ENCODE results near the gene ATG10. TPM values are rescaled to one million over a fixed set of nuclear protein-coding genes. Genes with fewer than 3 reads are reported as not detected.
A peak's percentile ranks its signal among the peaks of the same experiment; 100 is the strongest.

ATG10 gene
- total RNA-seq, 2 experiments from 2014 or later: 7.2 to 8.0 TPM

DNA sequence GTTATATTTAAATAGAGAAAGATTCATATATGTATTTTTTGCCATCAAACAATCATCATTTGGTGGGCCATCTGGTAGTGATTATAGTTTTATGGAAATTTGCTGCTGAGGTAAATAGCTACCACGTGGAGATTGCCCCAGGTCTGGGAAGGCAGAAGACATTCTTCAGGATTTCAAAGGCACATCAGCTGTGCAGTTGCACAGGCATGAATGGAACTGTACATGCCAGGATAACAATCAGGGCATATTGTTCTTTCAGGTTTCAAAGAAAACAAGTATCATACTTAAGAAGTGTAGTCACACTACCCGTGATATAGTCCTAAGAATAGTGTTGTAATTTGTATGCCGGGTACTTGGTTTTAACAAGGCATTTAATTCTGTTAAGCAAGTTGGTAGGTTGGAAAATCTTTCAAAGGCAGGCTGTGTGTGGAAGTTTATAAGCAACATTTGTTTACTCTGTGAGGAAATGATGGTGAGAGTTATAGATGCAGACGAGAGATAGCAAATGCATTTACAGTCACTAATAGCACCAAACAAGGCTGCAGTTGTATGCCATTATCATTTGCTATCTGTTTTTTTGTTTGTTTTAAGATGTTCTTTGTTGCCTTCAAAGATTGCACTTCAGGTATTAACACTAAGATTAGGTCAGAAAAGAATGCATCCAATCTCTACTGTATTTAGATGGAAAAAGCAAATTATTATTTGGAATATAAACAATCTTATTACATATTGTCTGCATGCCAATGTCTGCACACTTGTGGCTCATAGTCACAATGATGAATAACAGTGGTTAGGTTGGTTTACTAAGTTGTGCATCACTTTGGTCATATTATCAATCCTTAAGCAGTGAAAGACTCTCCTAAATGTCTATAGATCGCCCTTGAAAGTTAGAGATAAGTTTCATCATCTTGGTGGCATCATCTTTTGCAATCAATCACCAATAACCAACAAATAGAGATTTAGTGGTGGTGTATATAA lies 251.1 kb downstream of the ATG10 start:
- CTCF ChIA-PET: interaction anchor here (0.6 kb wide), 1 partner anchor 146 kb away, joined by 3 read pairs; no protein-coding TSS in a partner anchor
- Mint-ChIP-seq H3K27ac (no peak overlapping the region), H3K27me3 (ENCODE audit: low read depth) (no peaks in the 10 kb centered on the region), H3K9me3 (no peaks in the 10 kb centered on the region), H3K36me3 (ENCODE audit: low read depth) (no peaks in the 10 kb centered on the region), H3K4me1 (ENCODE audit: low read depth) (peaks cover 3% of the 10 kb centered on the region), H3K4me3 (no peak overlapping the region)
- intact Hi-C loops (cut with micrococcal nuclease): no loop called here
- no peak for DNase-seq

DNA sequence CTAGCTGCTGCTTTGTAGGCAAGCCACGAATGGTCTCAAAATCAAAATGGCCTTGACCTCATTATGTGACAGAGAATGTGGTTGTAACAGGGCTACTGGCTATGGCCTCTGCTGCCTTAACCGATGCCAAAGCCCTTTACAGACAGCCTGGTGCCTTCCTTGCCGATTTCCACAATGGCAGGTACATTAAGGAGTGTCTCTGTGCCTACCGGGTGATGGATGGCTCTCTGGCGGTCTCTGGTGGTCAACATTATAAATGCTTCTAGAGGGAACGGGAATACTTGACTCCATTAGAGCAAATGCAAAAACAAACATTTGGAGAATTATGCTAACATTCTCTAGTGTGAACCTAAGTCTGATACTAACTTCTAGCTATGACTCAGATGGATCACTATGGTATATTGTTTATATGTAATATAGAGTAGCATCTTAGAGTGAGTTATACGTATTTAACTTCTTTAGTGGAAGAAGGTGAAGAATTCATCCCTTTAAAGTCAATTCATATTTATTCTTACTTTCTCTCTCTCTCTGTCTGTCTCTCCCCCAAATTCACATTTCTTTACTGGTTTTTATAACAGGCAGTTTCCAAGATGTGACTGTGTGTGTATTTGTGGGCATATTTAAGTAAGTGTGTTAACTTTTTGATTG lies 253.8 kb downstream of the ATG10 start:
- CTCF ChIA-PET: interaction anchor here (0.7 to 2.3 kb wide), 23 partner anchors 9 to 1254 kb away, joined by 3 to 10 read pairs (median 4); no protein-coding TSS in a partner anchor
- no peaks in the 10 kb centered on the region for H3K36me3 Mint-ChIP-seq (ENCODE audit: low read depth)
- H3K4me1 Mint-ChIP-seq (ENCODE audit: low read depth): peaks cover 3% of the 10 kb centered on the region
- H3K4me3 Mint-ChIP-seq: no peak overlapping the region
- peak; percentile 79 for DNase-seq
- no peaks in the 10 kb centered on the region for H3K9me3 Mint-ChIP-seq
- intact Hi-C loops (cut with micrococcal nuclease): loop anchor here (1.0 to 5.0 kb wide), 10 partner anchors 51 to 925 kb away; partner anchors contain the start of gene ZCCHC9
- H3K27ac Mint-ChIP-seq: no peak overlapping the region
- H3K27me3 Mint-ChIP-seq (ENCODE audit: low read depth): no peaks in the 10 kb centered on the region

DNA sequence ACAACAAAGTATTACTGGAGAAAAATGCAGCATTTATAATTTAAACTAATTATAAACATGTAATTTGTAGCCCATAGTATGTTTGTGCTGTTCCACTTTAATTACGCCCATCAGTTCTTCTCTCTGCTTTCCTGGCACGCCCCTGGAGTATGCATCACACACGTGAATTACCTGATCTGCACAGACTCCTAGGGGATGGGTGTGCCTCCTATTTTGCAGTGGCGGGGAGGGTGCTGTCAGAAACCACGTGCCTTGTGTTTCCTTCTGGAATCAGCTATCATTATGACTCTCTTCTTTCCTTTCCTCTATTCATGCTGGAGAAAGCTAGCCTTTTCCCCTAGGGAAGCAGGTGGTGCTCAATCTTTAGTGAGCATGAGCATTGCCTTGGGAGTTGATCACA lies 263.1 kb downstream of the ATG10 start:
- Mint-ChIP-seq H3K27me3 (ENCODE audit: low read depth) (no peaks in the 10 kb centered on the region), H3K4me1 (ENCODE audit: low read depth) (no peaks in the 10 kb centered on the region), H3K27ac (no peak overlapping the region), H3K4me3 (no peak overlapping the region), H3K36me3 (ENCODE audit: low read depth) (no peaks in the 10 kb centered on the region), H3K9me3 (no peaks in the 10 kb centered on the region)
- DNase-seq: no peak
- CTCF ChIA-PET: interaction anchor here (1.3 kb wide), 1 partner anchor 9 kb away, joined by 4 read pairs; no protein-coding TSS in a partner anchor
- intact Hi-C loops (cut with micrococcal nuclease): no loop called here

DNA sequence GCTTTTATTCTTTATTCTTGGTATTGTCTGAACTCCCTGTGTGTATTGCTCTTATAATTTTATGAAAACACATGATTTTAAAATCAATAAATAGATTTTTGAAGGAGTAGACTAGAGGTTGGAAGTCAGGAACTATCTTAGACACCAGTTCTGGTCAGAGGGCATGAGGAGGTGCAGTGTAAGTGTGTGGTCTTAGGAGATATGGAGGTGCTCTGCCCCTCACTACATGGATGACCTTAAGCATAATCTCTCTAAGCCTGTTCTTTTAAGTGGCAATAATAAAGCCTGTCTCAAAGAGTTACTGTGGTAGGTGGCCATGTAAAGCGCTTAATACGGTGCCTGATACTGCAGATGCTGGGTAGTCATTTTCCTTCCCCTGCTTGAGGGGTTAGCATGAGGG lies 272.3 kb downstream of the ATG10 start:
- CTCF ChIA-PET: no interaction called here
- intact Hi-C loops (cut with micrococcal nuclease): no loop called here
- Mint-ChIP-seq H3K27ac (no peak overlapping the region), H3K4me1 (ENCODE audit: low read depth) (no peaks in the 10 kb centered on the region), H3K36me3 (ENCODE audit: low read depth) (peaks cover 7% of the 10 kb centered on the region), H3K4me3 (no peak overlapping the region), H3K27me3 (ENCODE audit: low read depth) (no peaks in the 10 kb centered on the region), H3K9me3 (peaks cover 10% of the 10 kb centered on the region)
- no peak for DNase-seq

DNA sequence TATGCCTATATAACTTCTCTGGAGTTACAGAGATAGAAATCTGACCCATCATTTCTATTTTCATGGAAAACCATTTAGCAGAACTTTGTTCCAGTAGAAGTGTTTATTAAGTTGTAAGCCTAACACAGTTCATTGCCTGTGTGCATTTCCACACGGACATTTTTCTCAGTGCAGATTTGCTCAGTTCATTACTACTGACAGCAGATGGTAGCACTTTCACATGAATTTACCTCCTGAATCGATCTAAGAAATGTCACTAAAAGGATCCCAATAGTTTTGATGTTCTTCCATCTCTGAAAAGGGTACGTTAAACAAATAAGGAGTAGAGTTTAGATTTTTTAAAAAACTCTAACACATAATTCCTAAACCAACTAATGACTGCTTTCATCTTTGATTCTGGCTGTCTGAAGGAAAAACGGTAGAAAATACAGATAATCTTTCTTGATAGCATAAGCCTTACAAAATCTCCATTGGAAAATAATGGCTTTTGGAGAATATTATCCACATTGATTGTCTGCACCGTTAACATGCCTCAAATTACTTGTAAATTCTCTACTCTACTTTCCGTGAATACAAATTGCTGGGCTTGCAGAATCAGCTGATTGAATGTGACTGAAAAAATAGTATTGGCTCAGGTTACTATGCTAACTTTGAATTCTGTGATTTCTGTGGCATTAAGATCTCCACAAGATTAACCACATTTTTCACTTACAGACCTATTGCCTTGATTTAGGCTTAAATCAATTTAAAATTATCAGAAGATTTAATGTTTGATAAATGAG lies 273.2 kb downstream of the ATG10 start:
- Mint-ChIP-seq H3K9me3 (peaks cover 10% of the 10 kb centered on the region), H3K4me1 (ENCODE audit: low read depth) (no peaks in the 10 kb centered on the region), H3K27me3 (ENCODE audit: low read depth) (no peaks in the 10 kb centered on the region), H3K27ac (no peak overlapping the region), H3K4me3 (no peak overlapping the region), H3K36me3 (ENCODE audit: low read depth) (peaks cover 7% of the 10 kb centered on the region)
- DNase-seq: no peak
- intact Hi-C loops (cut with micrococcal nuclease): no loop called here
- CTCF ChIA-PET: no interaction called here

DNA sequence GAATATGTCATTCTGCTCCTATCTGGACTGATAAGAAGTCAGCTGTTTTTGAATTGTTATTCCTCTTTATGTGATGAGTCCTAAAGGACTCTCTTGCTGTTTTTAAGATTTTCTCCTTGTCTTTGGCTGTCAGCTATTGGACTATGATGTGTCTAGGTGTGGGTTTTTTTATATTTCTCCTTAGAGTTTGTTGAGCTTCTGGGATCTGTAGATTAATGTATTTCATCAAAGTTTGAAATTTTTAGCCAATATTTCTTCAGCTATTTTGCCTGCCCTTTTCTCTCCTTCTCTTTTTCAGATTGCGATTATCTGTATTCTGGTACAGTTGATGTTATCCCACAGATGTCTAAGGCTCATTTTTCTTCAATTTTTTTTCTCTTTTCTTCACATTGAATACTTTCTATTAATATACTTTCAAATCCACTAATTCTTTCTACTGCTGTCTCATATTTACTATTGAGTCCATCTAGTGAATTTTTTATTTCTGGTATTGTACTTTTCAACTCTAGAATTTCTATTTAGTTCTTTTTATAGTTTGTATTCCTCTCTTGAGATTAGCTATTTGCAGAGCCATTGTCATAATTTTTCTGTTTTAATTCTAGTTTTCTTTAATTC lies 275.2 kb downstream of the ATG10 start:
- CTCF ChIA-PET: interaction anchor here (0.6 to 1.4 kb wide), 3 partner anchors 10 to 649 kb away, joined by 3 to 4 read pairs (median 4); no protein-coding TSS in a partner anchor
- intact Hi-C loops (cut with micrococcal nuclease): no loop called here
- H3K27ac Mint-ChIP-seq: no peak overlapping the region

DNA sequence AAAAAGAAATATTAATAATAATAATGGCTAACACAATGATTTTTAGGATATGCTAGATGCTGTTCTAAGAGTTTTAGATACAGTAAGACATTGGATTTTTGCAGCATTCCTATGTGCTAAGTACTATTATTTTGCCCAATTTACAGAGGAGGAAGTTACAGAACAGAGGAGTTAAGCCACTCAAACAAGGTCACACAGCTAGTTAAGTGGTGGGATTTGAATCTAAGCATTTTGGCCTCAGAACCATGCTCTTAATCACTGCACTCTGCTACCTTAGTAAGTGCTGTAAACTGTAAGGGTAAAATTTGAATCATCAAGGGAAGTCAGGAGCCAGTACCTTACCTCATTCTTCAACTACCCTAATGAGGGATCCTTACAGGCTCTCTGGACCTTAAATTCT lies 280.9 kb downstream of the ATG10 start:
- Mint-ChIP-seq H3K27me3 (ENCODE audit: low read depth) (no peaks in the 10 kb centered on the region), H3K9me3 (peaks cover 4% of the 10 kb centered on the region), H3K27ac (no peak overlapping the region), H3K4me3 (no peak overlapping the region), H3K4me1 (ENCODE audit: low read depth) (peaks cover 1% of the 10 kb centered on the region), H3K36me3 (ENCODE audit: low read depth) (peaks cover 3% of the 10 kb centered on the region)
- intact Hi-C loops (cut with micrococcal nuclease): no loop called here
- CTCF ChIA-PET: no interaction called here
- DNase-seq: no peak

More for the DNA sequence above, 275.2 kb downstream of the ATG10 start:
- no peaks in the 10 kb centered on the region for H3K4me1 Mint-ChIP-seq (ENCODE audit: low read depth)
- no peak overlapping the region for H3K4me3 Mint-ChIP-seq
- H3K27me3 Mint-ChIP-seq (ENCODE audit: low read depth): no peaks in the 10 kb centered on the region
- peaks cover 7% of the 10 kb centered on the region for H3K36me3 Mint-ChIP-seq (ENCODE audit: low read depth)
- peaks cover 10% of the 10 kb centered on the region for H3K9me3 Mint-ChIP-seq
- no peak for DNase-seq

DNA sequence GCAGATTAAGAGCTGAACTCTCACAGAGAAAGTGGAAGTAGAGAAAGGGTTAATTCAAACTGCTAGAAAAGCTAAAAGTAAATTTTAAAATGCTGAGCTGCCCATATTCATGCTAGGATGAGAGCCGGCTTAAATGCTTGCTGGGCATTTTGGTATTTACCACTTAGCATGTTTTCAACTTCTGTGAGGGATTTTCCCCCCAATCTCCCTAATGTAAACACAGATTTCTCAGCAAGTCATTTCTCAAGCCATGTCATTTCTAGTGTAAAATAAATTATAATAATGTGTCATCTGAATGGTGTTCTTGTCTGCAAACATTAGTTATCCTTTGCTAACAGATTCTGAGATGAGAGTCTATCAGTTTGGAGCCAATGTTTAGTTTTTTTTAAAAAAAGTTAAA lies 284.0 kb downstream of the ATG10 start:
- CTCF ChIA-PET: interaction anchor here (0.9 to 1.0 kb wide), 2 partner anchors 30 to 954 kb away, joined by 3 read pairs; no protein-coding TSS in a partner anchor
- Mint-ChIP-seq H3K27ac (no peak overlapping the region), H3K9me3 (no peaks in the 10 kb centered on the region), H3K4me3 (no peak overlapping the region), H3K4me1 (ENCODE audit: low read depth) (peaks cover 1% of the 10 kb centered on the region), H3K36me3 (ENCODE audit: low read depth) (no peaks in the 10 kb centered on the region), H3K27me3 (ENCODE audit: low read depth) (no peaks in the 10 kb centered on the region)
- intact Hi-C loops (cut with micrococcal nuclease): no loop called here
- DNase-seq: no peak

DNA sequence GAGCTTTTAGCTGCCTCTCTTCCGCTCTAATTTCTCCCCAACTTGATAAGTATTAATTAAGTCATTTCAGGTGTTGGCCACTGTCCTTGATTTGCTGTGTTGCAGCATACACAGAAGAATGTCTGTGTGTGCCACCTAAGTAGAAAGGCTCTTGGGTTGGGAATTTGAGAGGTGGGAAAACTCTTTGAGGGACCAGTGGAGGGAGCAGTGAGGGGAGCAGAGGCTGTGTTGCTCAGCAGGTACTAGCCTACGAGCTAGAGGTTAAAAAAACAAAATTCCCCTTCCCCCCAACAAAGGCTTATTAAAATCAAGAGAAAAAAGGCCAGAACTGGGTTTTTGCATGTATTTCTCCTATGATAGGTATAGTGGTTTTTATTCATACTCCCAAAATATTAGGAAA lies 285.4 kb downstream of the ATG10 start:
- Mint-ChIP-seq H3K27me3 (ENCODE audit: low read depth) (no peaks in the 10 kb centered on the region), H3K4me3 (no peak overlapping the region), H3K9me3 (no peaks in the 10 kb centered on the region), H3K4me1 (ENCODE audit: low read depth) (peaks cover 1% of the 10 kb centered on the region), H3K36me3 (ENCODE audit: low read depth) (no peaks in the 10 kb centered on the region), H3K27ac (no peak overlapping the region)
- intact Hi-C loops (cut with micrococcal nuclease): no loop called here
- CTCF ChIA-PET: interaction anchor here (0.7 to 1.2 kb wide), 3 partner anchors 10 to 629 kb away, joined by 3 read pairs; no protein-coding TSS in a partner anchor
- DNase-seq: no peak

DNA sequence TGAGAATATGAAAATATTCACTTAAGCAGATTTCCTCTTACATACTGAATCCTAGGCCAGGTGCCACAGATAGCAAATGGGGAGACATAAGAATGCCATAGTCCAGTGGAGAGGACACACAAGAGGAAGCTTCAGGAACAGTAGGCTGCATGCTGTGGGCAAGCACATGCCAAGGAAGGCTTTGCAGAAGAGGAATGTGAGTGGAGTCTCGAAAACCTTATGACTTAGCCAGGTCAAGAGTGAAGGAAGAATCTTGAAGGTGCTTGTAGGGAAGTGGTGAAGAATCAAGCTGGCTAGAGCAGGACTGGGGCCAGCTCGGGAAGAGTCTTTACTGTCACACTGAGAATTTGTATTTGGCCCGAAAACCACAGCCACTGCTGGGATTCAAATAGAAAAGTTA lies 285.9 kb downstream of the ATG10 start:
- H3K9me3 Mint-ChIP-seq: no peaks in the 10 kb centered on the region
- H3K27me3 Mint-ChIP-seq (ENCODE audit: low read depth): no peaks in the 10 kb centered on the region
- intact Hi-C loops (cut with micrococcal nuclease): no loop called here
- no peak for DNase-seq
- H3K4me1 Mint-ChIP-seq (ENCODE audit: low read depth): peaks cover 1% of the 10 kb centered on the region
- no peak overlapping the region for H3K27ac Mint-ChIP-seq
- H3K4me3 Mint-ChIP-seq: no peak overlapping the region
- H3K36me3 Mint-ChIP-seq (ENCODE audit: low read depth): no peaks in the 10 kb centered on the region
- CTCF ChIA-PET: interaction anchor here (0.7 to 1.2 kb wide), 3 partner anchors 11 to 629 kb away, joined by 3 read pairs; no protein-coding TSS in a partner anchor

DNA sequence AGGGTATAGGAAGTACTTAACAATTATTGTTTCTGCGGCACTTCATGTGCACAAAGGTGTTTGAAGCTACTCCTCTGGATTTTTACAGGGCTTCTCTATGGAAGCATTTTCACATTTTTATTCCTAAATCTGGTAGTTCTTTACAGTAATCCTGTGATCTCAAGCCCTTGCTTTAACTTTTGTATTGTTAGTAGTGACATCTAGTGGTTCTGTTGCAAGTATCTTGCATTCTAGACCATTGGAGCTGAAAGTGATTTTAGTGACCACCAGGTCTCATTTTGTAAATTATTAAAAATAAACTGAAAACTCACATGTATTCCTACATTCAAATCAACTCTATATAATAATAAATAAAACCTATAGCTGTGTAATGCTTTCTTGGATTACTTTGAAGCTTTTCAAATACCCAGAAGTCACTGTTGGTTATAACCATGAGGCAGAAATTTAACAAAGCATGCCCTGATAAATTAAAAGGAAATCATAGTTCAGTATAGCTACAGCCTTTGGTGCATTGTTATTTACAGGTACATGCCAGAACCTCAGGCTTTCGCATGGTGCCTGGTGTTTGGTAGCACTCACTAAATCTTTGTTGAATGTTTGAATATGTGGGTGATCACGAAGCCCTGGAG lies 287.5 kb downstream of the ATG10 start:
- CTCF ChIA-PET: interaction anchor here (0.5 to 1.4 kb wide), 5 partner anchors 11 to 834 kb away, joined by 3 to 6 read pairs (median 4); partner anchors contain the start of gene RPS23
- Mint-ChIP-seq H3K4me1 (ENCODE audit: low read depth) (peaks cover 1% of the 10 kb centered on the region), H3K27me3 (ENCODE audit: low read depth) (no peaks in the 10 kb centered on the region), H3K9me3 (no peaks in the 10 kb centered on the region), H3K36me3 (ENCODE audit: low read depth) (no peaks in the 10 kb centered on the region), H3K4me3 (no peak overlapping the region), H3K27ac (no peak overlapping the region)
- no peak for DNase-seq
- intact Hi-C loops (cut with micrococcal nuclease): loop anchor here (1.0 kb wide), 2 partner anchors 85 to 752 kb away; no protein-coding TSS in a partner anchor

Measured in activated naive CD4-positive, alpha-beta T cell treated with anti-CD3 and anti-CD28 coated beads for 36 hours (primary cell).